ENCODE results near the gene CCDC187.
"Not testable (repeated sequence)": the region's sequence is repeated elsewhere in the genome, so short reads cannot be mapped to it uniquely, and the experiment has no call there.

The CCDC187 gene

GRCh38 chr9:136303825-136304416 is at the start of gene CCDC187:
Gene CCDC187, minus strand, starts transcription at chr9:136304094. Its CDS starts 264 bp downstream, at chr9:136303830.
- DNase-seq (ENCODE audit: low read depth in 2 of 2), result no peak

GRCh38 chr9:136353088-136353487 is 49.2 kb upstream of the CCDC187 start:
- DNase-seq (ENCODE audit: low read depth in 2 of 2), result no peak

- no peak for DNase-seq (ENCODE audit: low read depth in 2 of 2)
Measured at GRCh38 chr9:136352682-136353081, 48.8 kb upstream of the CCDC187 start.

GRCh38 chr9:136351868-136352267 is 48.0 kb upstream of the CCDC187 start:
- not testable (repeated sequence) for DNase-seq (ENCODE audit: low read depth in 2 of 2)

GRCh38 chr9:136351252-136351800 is 47.4 kb upstream of the CCDC187 start:
- no peak for DNase-seq (ENCODE audit: low read depth in 2 of 2)

GRCh38 chr9:136349546-136349945 is 45.7 kb upstream of the CCDC187 start:
- DNase-seq (ENCODE audit: low read depth in 2 of 2), result no peak

GRCh38 chr9:136348691-136349090 is 44.8 kb upstream of the CCDC187 start:
- DNase-seq (ENCODE audit: low read depth in 2 of 2), result no peak

GRCh38 chr9:136347472-136348256 is 43.8 kb upstream of the CCDC187 start:
- DNase-seq (ENCODE audit: low read depth in 2 of 2), result no peak

GRCh38 chr9:136346927-136347465 is 43.1 kb upstream of the CCDC187 start:
- no peak for DNase-seq (ENCODE audit: low read depth in 2 of 2)

- no peak for DNase-seq (ENCODE audit: low read depth in 2 of 2)
Measured at GRCh38 chr9:136346157-136346481, 42.2 kb upstream of the CCDC187 start.

GRCh38 chr9:136345281-136346156 is 41.6 kb upstream of the CCDC187 start:
- no peak for DNase-seq (ENCODE audit: low read depth in 2 of 2)

- DNase-seq (ENCODE audit: low read depth in 2 of 2), result no peak
Measured at GRCh38 chr9:136344544-136345280, 40.8 kb upstream of the CCDC187 start.

GRCh38 chr9:136343884-136344269 is 40.0 kb upstream of the CCDC187 start:
- no peak for DNase-seq (ENCODE audit: low read depth in 2 of 2)

- no peak for DNase-seq (ENCODE audit: low read depth in 2 of 2)
Measured at GRCh38 chr9:136343121-136343883, 39.4 kb upstream of the CCDC187 start.

- DNase-seq (ENCODE audit: low read depth in 2 of 2), result no peak
Measured at GRCh38 chr9:136342181-136343120, 38.6 kb upstream of the CCDC187 start.

GRCh38 chr9:136341769-136342168 is 37.9 kb upstream of the CCDC187 start:
- no peak for DNase-seq (ENCODE audit: low read depth in 2 of 2)

- no peak for DNase-seq (ENCODE audit: low read depth in 2 of 2)
Measured at GRCh38 chr9:136341042-136341655, 37.3 kb upstream of the CCDC187 start.

- no peak for DNase-seq (ENCODE audit: low read depth in 2 of 2)
Measured at GRCh38 chr9:136340356-136341041, 36.6 kb upstream of the CCDC187 start.

Measured in fibroblast of skin of left biceps (primary cell).